CD14-positive monocyte (primary cell): Measurements from ENCODE around the gene SUN3. TPM values are rescaled to one million over a fixed set of nuclear protein-coding genes. Genes with fewer than 3 reads are reported as not detected.

Experiments
- DNase-seq, 3 donors: peaks; one replicate each; pipeline ENCODE4 v3.0.0-alpha.2; 2011 to 2022
- H2AFZ ChIP-seq: 2 replicates; pipeline ENCODE4 v1.6.0; 2012; ENCODE audit warnings: mild to moderate bottlenecking, low read depth, low read length, inconsistent platforms; ENCODE audit not compliant: insufficient read depth, poor library complexity, severe bottlenecking
- H3K27ac ChIP-seq, 2 donors: 1 replicate in 1 of 2; 2 replicates in 1 of 2; pipeline ENCODE4 v1.5.1; 2012 to 2013; ENCODE audit warnings: low read length in 2 of 2, control low read depth in 1 of 2, inconsistent platforms in 1 of 2, low read depth in 1 of 2, mild to moderate bottlenecking in 1 of 2
- H3K27me3 ChIP-seq, 2 donors: one replicate each; pipeline versions ENCODE4 v1.6.0 to v1.6.1; 2011 to 2013; ENCODE audit warnings: low read length in 2 of 2; ENCODE audit not compliant: control insufficient read depth in 2 of 2, insufficient read depth in 2 of 2
- H3K36me3 ChIP-seq, 2 donors: replicated peaks in 1 of 2; 1 replicate in 1 of 2; 2 replicates in 1 of 2; pipeline versions ENCODE4 v1.5.1 to v1.6.1; 2012 to 2013; ENCODE audit warnings: low read length in 2 of 2, control low read depth in 1 of 2, inconsistent platforms in 1 of 2, mild to moderate bottlenecking in 1 of 2; ENCODE audit not compliant: insufficient read depth in 2 of 2, control insufficient read depth in 1 of 2
- H3K4me1 ChIP-seq, 2 donors: 1 replicate in 1 of 2; 2 replicates in 1 of 2; pipeline versions ENCODE4 v1.5.1 to v1.6.1; 2012 to 2013; ENCODE audit warnings: low read length in 2 of 2, control low read depth in 1 of 2, inconsistent platforms in 1 of 2, mild to moderate bottlenecking in 1 of 2, moderate library complexity in 1 of 2; ENCODE audit not compliant: insufficient read depth in 2 of 2, control insufficient read depth in 1 of 2
- H3K4me2 ChIP-seq: replicated peaks from 2 replicates; pipeline ENCODE3; 2012; ENCODE audit warnings: low read length, moderate library complexity, mild to moderate bottlenecking; ENCODE audit not compliant: poor library complexity, severe bottlenecking; ENCODE audit errors: extremely low read depth
- H3K4me3 ChIP-seq, 3 experiments: fragments of 200-600 bp in 1 of 3; sonication (generic) in 1 of 3; replicated peaks in 1 of 3; 1 replicate in 2 of 3; 2 replicates in 1 of 3; pipeline ENCODE4 v1.5.1; 2011 to 2013; ENCODE audit warnings: low read length in 3 of 3, mild to moderate bottlenecking in 3 of 3, control low read depth in 2 of 3, low read depth in 2 of 3, inconsistent platforms in 1 of 3, moderate library complexity in 1 of 3
- H3K79me2 ChIP-seq: 2 replicates; pipeline ENCODE4 v1.6.0; 2012; ENCODE audit warnings: mild to moderate bottlenecking, control low read depth, inconsistent platforms, low read length, moderate library complexity; ENCODE audit not compliant: insufficient read depth
- H3K9ac ChIP-seq: 2 replicates; pipeline ENCODE4 v1.6.0; 2017; ENCODE audit warnings: low read length, mild to moderate bottlenecking; ENCODE audit not compliant: insufficient read depth, poor library complexity, severe bottlenecking
- H3K9me3 ChIP-seq, 2 donors: replicated peaks in 1 of 2; 1 replicate in 1 of 2; 2 replicates in 1 of 2; pipeline versions ENCODE4 v1.5.1 to v1.6.1; 2012 to 2013; ENCODE audit warnings: low read length in 2 of 2, control low read depth in 1 of 2; ENCODE audit not compliant: control insufficient read depth in 1 of 2, insufficient read depth in 1 of 2
- H4K20me1 ChIP-seq: 2 replicates; pipeline ENCODE4 v1.6.0; 2012; ENCODE audit warnings: mild to moderate bottlenecking, low read length, control low read depth, moderate library complexity; ENCODE audit not compliant: insufficient read depth
- H3K27ac Mint-ChIP-seq, 7 donors: one replicate each; pipeline ENCODE4 v1.8.0; 2020; ENCODE audit warnings: mild to moderate bottlenecking in 7 of 7, mixed read lengths in 7 of 7, moderate library complexity in 6 of 7, inconsistent platforms in 2 of 7
- H3K27me3 Mint-ChIP-seq, 3 donors: one replicate each; pipeline ENCODE4 v1.8.0; 2021 to 2022; ENCODE audit warnings: low read depth in 3 of 3, mild to moderate bottlenecking in 3 of 3, mixed read lengths in 3 of 3, moderate library complexity in 3 of 3, inconsistent platforms in 1 of 3
- H3K36me3 Mint-ChIP-seq, 2 donors: one replicate each; pipeline ENCODE4 v1.8.0; 2020; ENCODE audit warnings: mixed read lengths in 2 of 2, inconsistent platforms in 1 of 2, mild to moderate bottlenecking in 1 of 2
- H3K4me1 Mint-ChIP-seq: one replicate; pipeline ENCODE4 v1.8.0; 2020; ENCODE audit warnings: mild to moderate bottlenecking, mixed read lengths
- H3K4me3 Mint-ChIP-seq, 2 donors: one replicate each; pipeline ENCODE4 v1.8.0; 2020; ENCODE audit warnings: mild to moderate bottlenecking in 2 of 2, mixed read lengths in 2 of 2, moderate library complexity in 1 of 2
- H3K9me3 Mint-ChIP-seq, 7 donors: one replicate each; pipeline ENCODE4 v1.8.0; 2020 to 2022; ENCODE audit warnings: mixed read lengths in 7 of 7, mild to moderate bottlenecking in 6 of 7, moderate library complexity in 6 of 7, inconsistent platforms in 2 of 7
- CTCF ChIP-seq: fragments of 200-600 bp; IDR thresholded peaks from one replicate; pipeline ENCODE4 v1.8.0; 2022; ENCODE audit warnings: antibody characterized with exemption, mild to moderate bottlenecking
- WGBS: methylation state at CpG from one replicate; pipeline ENCODE4 v1.1.5; 2013; ENCODE audit warnings: missing lambda C conversion rate; ENCODE audit not compliant: insufficient coverage; 5-methylcytosine and 5-hydroxymethylcytosine counted together
- intact Hi-C, 2 donors: fragments of 100-400 bp; cut with micrococcal nuclease; formaldehyde crosslinking; loops; one replicate each; pipeline versions ENCODE4 v1.15.0 to v1.15.1; 2023
- polyA plus RNA-seq, 3 donors: library from polyadenylated mRNA; depleted of rRNA in 1 of 3; unstranded in 2 of 3; stranded (reverse) in 1 of 3; fragments of 300-500 nt in 2 of 3; fragments of >200 nt in 1 of 3; fragmentation: Illumina TruSeq in 2 of 3; gene quantifications; 1 replicate in 2 of 3; 2 replicates in 1 of 3; pipeline ENCODE4 v1.2.3, GENCODE V29; 2012 to 2021

SUN3 gene
- polyA plus RNA-seq, 3 donors: not detected

GRCh38 chr7:47950714-47951113 is 78.2 kb downstream of the SUN3 start:
- H3K4me3 ChIP-seq: no peak overlapping the region
- WGBS: 96% methylated on average over 5 of the region's 11 CpGs
- peaks cover 8 to 17% of the 10 kb centered on the region in 2 donors for H3K36me3 ChIP-seq
- H4K20me1 ChIP-seq: peaks cover under 1% of the 10 kb centered on the region
- intact Hi-C loops: no loop called here
- peaks cover 4% of the 10 kb centered on the region for H3K4me1 Mint-ChIP-seq
- H3K36me3 Mint-ChIP-seq: peaks cover 17% of the 10 kb centered on the region in 2 donors
- TF ChIP-seq CTCF: no peak
- H3K27ac Mint-ChIP-seq: no peak overlapping the region
- peaks cover 0 to 1% (median 0%) of the 10 kb centered on the region in 7 donors for H3K9me3 Mint-ChIP-seq
- no peak overlapping the region for H3K4me3 Mint-ChIP-seq
- H3K4me2 ChIP-seq: no peak overlapping the region
- H3K4me1 ChIP-seq: no peaks in the 10 kb centered on the region
- H3K9me3 ChIP-seq: no peaks in the 10 kb centered on the region
- no peaks in the 10 kb centered on the region for H3K79me2 ChIP-seq
- no peaks in the 10 kb centered on the region for H3K27me3 ChIP-seq
- no peak for DNase-seq
- peaks cover 2 to 5% (median 4%) of the 10 kb centered on the region in 3 donors for H3K27me3 Mint-ChIP-seq
- H2AFZ ChIP-seq: no peak overlapping the region
- H3K27ac ChIP-seq: no peak overlapping the region
- no peak overlapping the region for H3K9ac ChIP-seq

GRCh38 chr7:47949703-47950102 is 79.2 kb downstream of the SUN3 start:
- Histone ChIP-seq H3K27ac (no peak overlapping the region), H3K4me1 (no peaks in the 10 kb centered on the region), H3K27me3 (no peaks in the 10 kb centered on the region), H3K79me2 (no peaks in the 10 kb centered on the region), H4K20me1 (no peaks in the 10 kb centered on the region), H3K9ac (no peak overlapping the region), H3K9me3 (no peaks in the 10 kb centered on the region), H3K4me2 (no peak overlapping the region), H3K4me3 (no peak overlapping the region), H3K36me3 (peaks cover 3 to 8% of the 10 kb centered on the region in 2 donors), H2AFZ (no peak overlapping the region)
- no peak for TF ChIP-seq CTCF
- H3K9me3 Mint-ChIP-seq: peaks cover 0 to 1% (median 0%) of the 10 kb centered on the region in 7 donors
- H3K36me3 Mint-ChIP-seq: peaks cover 7 to 10% of the 10 kb centered on the region in 2 donors
- peaks cover 4% of the 10 kb centered on the region for H3K4me1 Mint-ChIP-seq
- H3K27me3 Mint-ChIP-seq: peaks cover 2 to 5% (median 4%) of the 10 kb centered on the region in 3 donors
- no peak for DNase-seq
- WGBS: 100% methylated on average over 2 of the region's 4 CpGs
- H3K4me3 Mint-ChIP-seq: no peak overlapping the region
- intact Hi-C loops: no loop called here
- H3K27ac Mint-ChIP-seq: no peak overlapping the region
